Activated T-helper 1 cell treated with anti-CD3 and anti-CD28 coated beads, Interleukin-12 subunit alpha, Interleukin-12 subunit beta, Interleukin-2, Interleukin-4 antibody, amounts not matched to agents 30 ng/mL and 10 ng/mL and 1 ng/mL, durations not matched to agents 14 hours and 24 hours and 36 hours (primary cell): ENCODE data around the gene TAF8. TPM values are rescaled to one million over a fixed set of nuclear protein-coding genes. Genes with fewer than 3 reads are reported as not detected.
"Not testable (repeated sequence)": the region's sequence is repeated elsewhere in the genome, so short reads cannot be mapped to it uniquely, and the experiment has no call there.

Experiments used
- DNase-seq: peaks from one replicate; pipeline ENCODE4 v3.0.0; 2021; ENCODE audit warnings: low spot score
- H3K27ac Mint-ChIP-seq: one replicate; pipeline ENCODE4 v1.8.0; 2021; ENCODE audit warnings: mild to moderate bottlenecking, mixed read lengths
- H3K27me3 Mint-ChIP-seq: one replicate; pipeline ENCODE4 v1.8.0; 2022; ENCODE audit warnings: mild to moderate bottlenecking, moderate library complexity, mixed read lengths; ENCODE audit not compliant: insufficient read depth
- H3K36me3 Mint-ChIP-seq: one replicate; pipeline ENCODE4 v1.8.0; 2021; ENCODE audit warnings: low read depth, mixed read lengths
- H3K4me1 Mint-ChIP-seq: one replicate; pipeline ENCODE4 v1.8.0; 2021; ENCODE audit warnings: low read depth, mixed read lengths
- H3K4me3 Mint-ChIP-seq: one replicate; pipeline ENCODE4 v1.8.0; 2021; ENCODE audit warnings: mild to moderate bottlenecking, moderate library complexity, mixed read lengths
- H3K9me3 Mint-ChIP-seq: one replicate; pipeline ENCODE4 v1.8.0; 2021; ENCODE audit warnings: mixed read lengths
- intact Hi-C: fragments of 100-400 bp; cut with micrococcal nuclease; formaldehyde crosslinking; loops from one replicate; pipeline ENCODE4 v1.15.1; 2024
- total RNA-seq: library from RNA; stranded (reverse); gene quantifications from 2 replicates; pipeline ENCODE4 v1.2.3, GENCODE V29; 2022

TAF8 gene
- total RNA-seq, 1 donor from 2014 or later = 36.7 TPM

DNA sequence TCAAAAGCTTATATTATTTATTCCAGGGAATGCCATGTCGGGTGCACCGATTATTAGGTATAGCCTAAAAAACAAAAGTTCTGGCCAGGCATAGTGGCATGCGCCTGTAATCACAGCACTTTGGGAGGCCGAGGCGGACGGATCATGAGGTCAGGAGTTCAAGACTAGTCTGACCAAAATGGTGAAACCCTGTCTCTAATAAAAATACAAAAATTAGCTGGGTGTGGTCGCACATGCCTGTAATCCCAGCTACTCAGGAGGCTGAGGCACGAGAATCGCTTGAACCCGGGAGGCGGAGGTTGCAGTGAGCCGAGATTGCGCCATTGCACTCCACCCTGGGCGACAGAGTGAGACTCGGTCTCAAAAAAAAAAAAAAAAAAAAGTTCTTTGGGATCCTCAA is 12.7 kb upstream of the TAF8 start:
- peaks cover 14% of the 10 kb centered on the region for H3K36me3 Mint-ChIP-seq
- not testable (repeated sequence) for H3K4me3 Mint-ChIP-seq, DNase-seq, H3K9me3 Mint-ChIP-seq, H3K27me3 Mint-ChIP-seq
- intact Hi-C loops = loop anchor here (2.0 kb wide), 1 partner anchor 27 kb away; no protein-coding TSS in a partner anchor
- peaks cover 55% of the 10 kb centered on the region for H3K4me1 Mint-ChIP-seq
- H3K27ac Mint-ChIP-seq = peak overlapping the region; percentile 43

- intact Hi-C loops = loop anchor here (2.0 kb wide), 1 partner anchor 27 kb away; no protein-coding TSS in a partner anchor
- no peak for DNase-seq
- peaks cover 12% of the 10 kb centered on the region for H3K36me3 Mint-ChIP-seq
- H3K27ac Mint-ChIP-seq = peak overlapping the region; percentile 43
- peak overlapping the region; percentile 35 for H3K4me3 Mint-ChIP-seq
- peaks cover 55% of the 10 kb centered on the region for H3K4me1 Mint-ChIP-seq
- H3K9me3 Mint-ChIP-seq = no peaks in the 10 kb centered on the region
- H3K27me3 Mint-ChIP-seq = no peaks in the 10 kb centered on the region
Measured at GRCh38 chr6:42038163-42038562, 12.2 kb upstream of the TAF8 start.

DNA sequence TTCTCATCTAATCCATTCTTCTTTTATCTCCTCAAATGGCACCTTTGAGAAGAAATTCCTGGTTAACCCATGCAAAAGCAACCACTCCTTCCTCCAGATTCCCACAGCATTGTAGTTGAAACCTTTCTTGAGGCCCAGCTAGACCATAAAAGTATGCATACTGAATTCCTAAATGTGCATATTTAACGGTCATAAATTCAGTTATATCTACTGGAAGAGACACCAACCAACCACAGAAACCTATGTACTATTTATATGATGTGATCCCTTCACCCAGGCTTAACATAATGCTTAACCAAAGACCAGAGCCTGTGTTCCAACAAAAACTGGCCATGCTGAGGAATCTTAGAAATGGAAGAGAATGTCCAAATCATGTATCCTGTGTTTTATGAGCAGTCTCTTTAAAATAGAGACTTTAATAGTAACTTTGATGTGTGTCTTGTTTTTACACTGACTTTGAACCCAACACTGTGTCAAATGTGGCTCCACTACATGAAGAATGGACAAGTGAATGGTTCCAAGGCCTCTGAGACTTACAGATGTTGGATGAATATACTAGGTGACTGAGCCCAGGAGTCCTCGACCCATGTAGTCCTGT is 11.4 kb upstream of the TAF8 start:
- Mint-ChIP-seq H3K27ac (peak overlapping the region; percentile 94), H3K4me1 (peaks cover 61% of the 10 kb centered on the region), H3K36me3 (peaks cover 12% of the 10 kb centered on the region), H3K9me3 (no peaks in the 10 kb centered on the region), H3K27me3 (no peaks in the 10 kb centered on the region), H3K4me3 (peak overlapping the region; percentile 81)
- intact Hi-C loops = loop anchor here (1.0 to 2.0 kb wide), 7 partner anchors 11 to 103 kb away; partner anchors contain the start of gene TAF8
- DNase-seq = no peak

- intact Hi-C loops = loop anchor here (5.0 kb wide), 1 partner anchor 411 kb away; the partner anchor contains the start of gene TRERF1
Measured at GRCh38 chr6:42040856-42041480, 9.4 kb upstream of the TAF8 start.

DNA sequence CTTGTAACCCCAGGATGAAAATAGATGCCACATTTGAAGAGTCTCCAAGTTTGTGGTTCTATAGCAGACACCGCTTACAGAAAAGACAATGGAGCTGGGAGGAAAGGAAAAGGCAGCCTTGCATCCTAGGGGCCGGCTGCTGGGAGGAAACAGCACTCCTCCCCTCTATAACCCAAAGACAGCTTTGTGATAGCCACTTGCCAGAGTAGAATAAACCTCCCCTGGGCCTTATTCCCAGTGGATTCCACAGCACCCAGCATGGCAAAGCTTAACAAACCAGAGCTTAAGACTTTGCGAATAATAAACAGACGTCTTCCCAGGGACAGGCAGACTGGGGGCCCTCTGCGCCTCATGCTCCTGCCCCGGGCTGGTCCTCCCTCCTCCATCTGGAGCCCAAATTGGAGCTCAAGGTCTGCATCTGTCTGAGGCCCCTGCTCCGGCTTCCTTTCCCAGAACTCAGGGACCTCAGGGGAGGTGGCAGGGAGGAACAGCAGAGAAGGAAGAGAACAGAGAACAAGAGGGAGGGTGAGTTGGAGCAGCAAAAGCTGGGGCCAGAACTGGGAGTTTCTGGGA is 8.8 kb upstream of the TAF8 start:
- no peak for DNase-seq
- Mint-ChIP-seq H3K4me3 (peak overlapping the region; percentile 67), H3K36me3 (peaks cover 5% of the 10 kb centered on the region), H3K27ac (peak overlapping the region; percentile 84), H3K27me3 (no peaks in the 10 kb centered on the region), H3K4me1 (peaks cover 75% of the 10 kb centered on the region), H3K9me3 (no peaks in the 10 kb centered on the region)
- intact Hi-C loops = loop anchor here (5.0 kb wide), 1 partner anchor 411 kb away; the partner anchor contains the start of gene TRERF1

More at GRCh38 chr6:42040856-42041480, 9.4 kb upstream of the TAF8 start:
- H3K4me1 Mint-ChIP-seq = peaks cover 69% of the 10 kb centered on the region
- H3K27ac Mint-ChIP-seq = peak overlapping the region; percentile 84
- no peak for DNase-seq
- H3K27me3 Mint-ChIP-seq = no peaks in the 10 kb centered on the region
- no peaks in the 10 kb centered on the region for H3K9me3 Mint-ChIP-seq
- peaks cover 5% of the 10 kb centered on the region for H3K36me3 Mint-ChIP-seq
- H3K4me3 Mint-ChIP-seq = peak overlapping the region; percentile 67

DNA sequence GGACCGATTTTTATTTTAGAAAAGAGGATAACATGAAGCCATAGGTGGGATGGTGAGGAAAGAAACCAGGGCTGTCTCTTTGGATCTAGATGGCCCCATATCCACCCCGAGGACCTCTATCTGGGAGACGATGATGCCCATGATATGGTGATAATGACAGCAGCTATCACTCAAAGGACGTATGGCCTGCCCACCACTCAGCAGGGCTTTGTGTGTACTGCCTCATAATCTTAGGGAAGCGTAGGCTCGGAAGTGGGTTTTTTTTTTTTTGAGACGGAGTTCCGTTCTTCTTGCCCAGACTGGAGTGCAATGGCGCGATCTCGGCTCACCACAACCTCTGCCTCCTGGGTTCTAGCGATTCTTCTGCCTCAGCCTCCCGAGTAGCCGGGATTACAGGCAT is 8.2 kb upstream of the TAF8 start:
- H3K27ac Mint-ChIP-seq = peak overlapping the region; percentile 84
- no peaks in the 10 kb centered on the region for H3K27me3 Mint-ChIP-seq
- DNase-seq = no peak
- peaks cover 5% of the 10 kb centered on the region for H3K36me3 Mint-ChIP-seq
- H3K4me1 Mint-ChIP-seq = peaks cover 81% of the 10 kb centered on the region
- H3K9me3 Mint-ChIP-seq = no peaks in the 10 kb centered on the region
- H3K4me3 Mint-ChIP-seq = peak overlapping the region; percentile 67
- intact Hi-C loops = loop anchor here (5.0 kb wide), 1 partner anchor 410 kb away; the partner anchor contains the start of gene TRERF1

- peak overlapping the region; percentile 83 for H3K27ac Mint-ChIP-seq
- no peaks in the 10 kb centered on the region for H3K27me3 Mint-ChIP-seq
- H3K4me1 Mint-ChIP-seq = peaks cover 82% of the 10 kb centered on the region
- DNase-seq = peak; percentile 87
- intact Hi-C loops = loop anchor here (1.0 to 5.0 kb wide), 10 partner anchors 86 to 408 kb away; partner anchors contain the start of genes BYSL, MED20, PRICKLE4 and TRERF1
- H3K36me3 Mint-ChIP-seq = peaks cover 5% of the 10 kb centered on the region
- peak overlapping the region; percentile 70 for H3K4me3 Mint-ChIP-seq
- H3K9me3 Mint-ChIP-seq = no peaks in the 10 kb centered on the region
Measured at GRCh38 chr6:42043787-42044475, 6.4 kb upstream of the TAF8 start.

GRCh38 chr6:42045538-42046460 is 4.5 kb upstream of the TAF8 start:
- DNase-seq = peak; percentile 51
- Mint-ChIP-seq H3K4me3 (peak overlapping the region; percentile 93), H3K27ac (peak overlapping the region; percentile 85), H3K36me3 (peaks cover 6% of the 10 kb centered on the region), H3K4me1 (peaks cover 80% of the 10 kb centered on the region), H3K9me3 (no peaks in the 10 kb centered on the region), H3K27me3 (no peaks in the 10 kb centered on the region)
- intact Hi-C loops = no loop called here

GRCh38 chr6:42046464-42047212 is 3.7 kb upstream of the TAF8 start:
- no peak for DNase-seq
- peak overlapping the region; percentile 93 for H3K4me3 Mint-ChIP-seq
- peaks cover 11% of the 10 kb centered on the region for H3K36me3 Mint-ChIP-seq
- no peaks in the 10 kb centered on the region for H3K27me3 Mint-ChIP-seq
- no peaks in the 10 kb centered on the region for H3K9me3 Mint-ChIP-seq
- H3K27ac Mint-ChIP-seq = peak overlapping the region; percentile 85
- H3K4me1 Mint-ChIP-seq = peaks cover 80% of the 10 kb centered on the region
- intact Hi-C loops = no loop called here

GRCh38 chr6:42047213-42047590 is 3.1 kb upstream of the TAF8 start:
- Mint-ChIP-seq H3K36me3 (peaks cover 14% of the 10 kb centered on the region), H3K27me3 (no peaks in the 10 kb centered on the region), H3K9me3 (no peaks in the 10 kb centered on the region)

DNA sequence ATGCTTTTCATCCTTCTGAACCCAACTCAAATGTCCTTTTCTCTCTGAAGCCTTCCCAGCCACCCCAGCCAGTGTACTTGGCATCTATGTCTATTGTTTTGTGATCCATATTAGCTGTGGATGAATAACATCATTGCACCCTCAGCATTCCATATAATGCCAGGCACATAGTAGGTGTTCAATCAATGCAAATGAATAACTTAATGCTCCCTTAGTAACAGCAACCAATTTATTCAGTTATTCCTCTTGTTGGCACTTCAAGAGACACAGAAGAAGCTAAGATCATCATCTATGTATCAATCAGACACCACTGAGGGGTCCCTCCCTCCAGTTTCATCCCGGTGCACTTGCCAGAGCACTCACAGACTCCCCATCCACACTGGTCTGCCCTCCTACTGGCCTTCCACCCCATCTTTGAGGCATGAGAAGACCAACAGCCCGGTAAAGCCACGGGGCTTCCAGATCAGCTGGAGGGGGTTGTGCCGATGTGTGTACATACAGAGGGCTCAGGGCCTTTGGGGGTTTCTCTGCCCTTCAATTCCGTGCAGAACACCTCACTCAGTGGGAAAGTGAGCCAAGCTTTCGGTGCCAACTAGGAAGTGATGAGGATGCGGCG is 2.4 kb upstream of the TAF8 start:
- Mint-ChIP-seq H3K36me3 (peaks cover 13% of the 10 kb centered on the region), H3K27ac (peak overlapping the region; percentile 41), H3K4me3 (peak overlapping the region; percentile 93), H3K27me3 (no peaks in the 10 kb centered on the region), H3K4me1 (peaks cover 77% of the 10 kb centered on the region), H3K9me3 (no peaks in the 10 kb centered on the region)
- intact Hi-C loops = loop anchor here (1.0 to 2.0 kb wide), 2 partner anchors 53 to 127 kb away; partner anchors contain the start of genes BYSL and MED20
- no peak for DNase-seq

More at GRCh38 chr6:42047213-42047590, 3.1 kb upstream of the TAF8 start:
- Mint-ChIP-seq H3K4me3 (peak overlapping the region; percentile 93), H3K4me1 (peaks cover 79% of the 10 kb centered on the region), H3K27ac (no peak overlapping the region)
- intact Hi-C loops = no loop called here
- DNase-seq = no peak
